PFSK-1 (cell line): Measurements from ENCODE around the gene LRRC46.

Experiments
- FOXP2 ChIP-seq: optimal IDR thresholded peaks from 2 replicates; pipeline ENCODE3; 2011; ENCODE audit warnings: borderline replicate concordance, control low read depth, inconsistent platforms; ENCODE audit not compliant: insufficient read depth; ENCODE audit errors: extremely low read length, extremely low read depth
- POLR2AphosphoS5 ChIP-seq: IDR thresholded peaks from 2 replicates; pipeline ENCODE4 v1.6.1; 2012; ENCODE audit warnings: low read depth, mild to moderate bottlenecking, control low read depth, low read length, moderate library complexity
- REST ChIP-seq, 2 experiments: IDR thresholded peaks; 2 replicates each; pipeline versions ENCODE4 v1.6.1 to v1.8.0; 2011 to 2012; ENCODE audit warnings: low read depth in 2 of 2, low read length in 2 of 2, control low read depth in 1 of 2, inconsistent platforms in 1 of 2, mild to moderate bottlenecking in 1 of 2, moderate library complexity in 1 of 2; ENCODE audit not compliant: insufficient read depth in 1 of 2
- SIN3A ChIP-seq: IDR thresholded peaks from 2 replicates; pipeline ENCODE4 v1.6.1; 2012; ENCODE audit warnings: mild to moderate bottlenecking, low read length, moderate library complexity, borderline replicate concordance; ENCODE audit not compliant: insufficient read depth
- TAF1 ChIP-seq: IDR thresholded peaks from 2 replicates; pipeline ENCODE4 v1.6.1; 2012; ENCODE audit warnings: low read length, control low read depth, borderline replicate concordance; ENCODE audit not compliant: insufficient read depth

Gene LRRC46

GRCh38 chr17:47844814-47845715 lies 13.6 kb downstream of the LRRC46 start:
- TF ChIP-seq REST (IDR thresholded peaks at IDR 0.05; ENCODE audit: insufficient read depth in 1 of 2, low read depth in 2 of 2, low read length in 2 of 2) (no peak), FOXP2 (no peak), POLR2AphosphoS5 (no peak), TAF1 (no peak), SIN3A (no peak)

- no peak for TF ChIP-seq REST (IDR thresholded peaks at IDR 0.05; ENCODE audit: insufficient read depth in 1 of 2, low read depth in 2 of 2, low read length in 2 of 2)
- no peak for TF ChIP-seq FOXP2
- TF ChIP-seq SIN3A: no peak
- no peak for TF ChIP-seq TAF1
- TF ChIP-seq POLR2AphosphoS5: no peak
Observed at GRCh38 chr17:47845716-47846075, 14.2 kb downstream of the LRRC46 start.

GRCh38 chr17:47846716-47847340 lies 15.4 kb downstream of the LRRC46 start:
- TF ChIP-seq TAF1 (no peak), POLR2AphosphoS5 (no peak), REST (IDR thresholded peaks at IDR 0.05; ENCODE audit: insufficient read depth in 1 of 2, low read depth in 2 of 2, low read length in 2 of 2) (no peak), FOXP2 (no peak), SIN3A (no peak)

- no peak for TF ChIP-seq REST (IDR thresholded peaks at IDR 0.05; ENCODE audit: insufficient read depth in 1 of 2, low read depth in 2 of 2, low read length in 2 of 2)
- TF ChIP-seq SIN3A: no peak
- no peak for TF ChIP-seq POLR2AphosphoS5
- no peak for TF ChIP-seq TAF1
- TF ChIP-seq FOXP2: no peak
Observed at GRCh38 chr17:47847341-47848197, 16.1 kb downstream of the LRRC46 start.
